H1 (cell line): ENCODE results near the gene STK32C. TPM values are rescaled to one million over a fixed set of nuclear protein-coding genes. Genes with fewer than 3 reads are reported as not detected.

Experiments
- CTCF ChIA-PET: fragments of 300-600 bp; sonication (Branson Sonifier 250); formaldehyde crosslinking; loops from one replicate; lab custom pipeline; 2021; ENCODE audit not compliant: partially characterized antibody; lab: Charles Lee
- POLR2A ChIA-PET: fragments of 300-600 bp; sonication (Branson Sonifier 250); formaldehyde crosslinking; loops from one replicate; lab custom pipeline; 2021; ENCODE audit warnings: inconsistent platforms; ENCODE audit not compliant: partially characterized antibody; lab: Charles Lee
- DNase-seq, 2 experiments: peaks; one replicate each; pipeline versions ENCODE4 v3.0.0 to v3.0.0-alpha.2; 2010 to 2022; ENCODE audit warnings: low spot score in 2 of 2, low read depth in 1 of 2, mixed read lengths in 1 of 2
- FAIRE-seq: peaks from 2 replicates; lab custom pipeline; 2011; peaks lifted over from hg19 to GRCh38; lab: Jason Lieb, UNC
- H2AFZ ChIP-seq: 2 replicates; pipeline ENCODE4 v1.8.1; 2012; ENCODE audit warnings: low read length, inconsistent platforms
- H2AK5ac ChIP-seq: 2 replicates; pipeline ENCODE4 v1.6.1; 2013; ENCODE audit warnings: low read depth, low read length
- H2BK120ac ChIP-seq: replicated peaks from 2 replicates; pipeline ENCODE3; 2013; ENCODE audit warnings: low read depth, low read length, inconsistent platforms
- H2BK12ac ChIP-seq: 2 replicates; pipeline ENCODE4 v1.6.1; 2013; ENCODE audit warnings: low read depth, low read length
- H2BK15ac ChIP-seq: 2 replicates; pipeline ENCODE4 v1.6.1; 2013; ENCODE audit warnings: low read length
- H2BK20ac ChIP-seq: 2 replicates; pipeline ENCODE4 v1.6.1; 2013; ENCODE audit warnings: low read length
- H2BK5ac ChIP-seq: 2 replicates; pipeline ENCODE4 v1.6.1; 2013; ENCODE audit warnings: low read depth, low read length
- H3K14ac ChIP-seq: 2 replicates; pipeline ENCODE4 v1.6.1; 2013; ENCODE audit warnings: inconsistent platforms; ENCODE audit not compliant: insufficient read length
- H3K18ac ChIP-seq: 2 replicates; pipeline ENCODE4 v1.6.1; 2013; ENCODE audit warnings: low read length; ENCODE audit errors: extremely low read depth
- H3K23ac ChIP-seq: 2 replicates; pipeline ENCODE4 v1.6.1; 2013; ENCODE audit warnings: inconsistent platforms; ENCODE audit not compliant: insufficient read length
- H3K23me2 ChIP-seq: 2 replicates; pipeline ENCODE4 v1.6.1; 2013; ENCODE audit warnings: low read depth, low read length
- H3K27ac ChIP-seq: 2 replicates; pipeline ENCODE4 v1.6.1; 2011; ENCODE audit warnings: low read depth, low read length, inconsistent platforms
- H3K27me3 ChIP-seq, 4 experiments: replicated peaks in 1 of 4; 1 replicate in 1 of 4; 2 replicates in 3 of 4; pipeline versions ENCODE4 v1.6.1 to v1.8.1; 2011 to 2013; ENCODE audit warnings: low read length in 3 of 4, mild to moderate bottlenecking in 3 of 4, inconsistent platforms in 2 of 4, mixed read lengths in 2 of 4, moderate library complexity in 1 of 4; ENCODE audit not compliant: control insufficient read depth in 3 of 4, insufficient read depth in 3 of 4; ENCODE audit errors: extremely low read depth in 1 of 4
- H3K36me3 ChIP-seq, 4 experiments: 2 replicates each; pipeline versions ENCODE4 v1.6.1 to v1.8.1; 2011 to 2013; ENCODE audit warnings: mild to moderate bottlenecking in 4 of 4, low read length in 3 of 4, moderate library complexity in 2 of 4, control low read depth in 1 of 4, inconsistent platforms in 1 of 4; ENCODE audit not compliant: insufficient read depth in 4 of 4, control insufficient read depth in 2 of 4
- H3K4ac ChIP-seq: replicated peaks from 2 replicates; pipeline ENCODE3; 2013; ENCODE audit warnings: low read length, low read depth, mixed read lengths, inconsistent platforms; ENCODE audit not compliant: insufficient read length
- H3K4me1 ChIP-seq, 4 experiments: replicated peaks in 1 of 4; 1 replicate in 1 of 4; 2 replicates in 3 of 4; pipeline versions ENCODE4 v1.6.1 to v1.8.1; 2011 to 2013; ENCODE audit warnings: low read length in 3 of 4, inconsistent platforms in 2 of 4, mixed read lengths in 1 of 4; ENCODE audit not compliant: insufficient read depth in 4 of 4, control insufficient read depth in 3 of 4
- H3K4me2 ChIP-seq, 2 experiments: 2 replicates each; pipeline versions ENCODE4 v1.6.1 to v1.8.1; 2011 to 2013; ENCODE audit warnings: low read depth in 2 of 2, low read length in 2 of 2, control low read depth in 1 of 2, inconsistent platforms in 1 of 2, mild to moderate bottlenecking in 1 of 2; ENCODE audit not compliant: insufficient read depth in 1 of 2
- H3K4me3 ChIP-seq, 4 experiments: fragments of 200-600, 300-600 bp in 1 of 4; sonication (generic), shearing (Covaris generic), sonication (Bioruptor Twin) in 1 of 4; 2 replicates each; pipeline versions ENCODE4 v1.5.1 to v1.8.1; 2011 to 2016; ENCODE audit warnings: low read length in 4 of 4, low read depth in 3 of 4, control low read depth in 2 of 4, inconsistent platforms in 2 of 4, mild to moderate bottlenecking in 2 of 4, mixed read lengths in 1 of 4, moderate library complexity in 1 of 4; ENCODE audit not compliant: insufficient read depth in 2 of 4; ENCODE audit errors: extremely low read depth in 1 of 4
- H3K56ac ChIP-seq: replicated peaks from 2 replicates; pipeline ENCODE3; 2013; ENCODE audit warnings: low read depth, mild to moderate bottlenecking, mixed read lengths, low read length, inconsistent platforms; ENCODE audit not compliant: insufficient read length
- H3K79me1 ChIP-seq: 2 replicates; pipeline ENCODE4 v1.6.1; 2013; ENCODE audit warnings: low read depth, low read length, control low read depth
- H3K79me2 ChIP-seq, 2 experiments: 2 replicates each; pipeline versions ENCODE4 v1.6.1 to v1.8.1; 2012 to 2013; ENCODE audit warnings: low read length in 2 of 2, mild to moderate bottlenecking in 2 of 2, inconsistent platforms in 1 of 2; ENCODE audit not compliant: insufficient read depth in 2 of 2, control insufficient read depth in 1 of 2
- H3K9ac ChIP-seq, 4 experiments: replicated peaks in 1 of 4; 1 replicate in 1 of 4; 2 replicates in 3 of 4; pipeline versions ENCODE4 v1.6.1 to v1.8.1; 2011 to 2013; ENCODE audit warnings: low read depth in 3 of 4, low read length in 3 of 4, control low read depth in 2 of 4, mild to moderate bottlenecking in 2 of 4, moderate library complexity in 2 of 4, inconsistent platforms in 1 of 4; ENCODE audit errors: extremely low read depth in 1 of 4
- H3K9me3 ChIP-seq, 2 experiments: 2 replicates each; pipeline versions ENCODE4 v1.6.1 to v1.8.1; 2012 to 2013; ENCODE audit warnings: mild to moderate bottlenecking in 2 of 2, moderate library complexity in 2 of 2, control low read depth in 1 of 2, inconsistent platforms in 1 of 2, low read depth in 1 of 2, low read length in 1 of 2, mixed read lengths in 1 of 2; ENCODE audit not compliant: insufficient read depth in 2 of 2
- H4K20me1 ChIP-seq, 2 experiments: replicated peaks in 1 of 2; 2 replicates each; pipeline versions ENCODE3 to v1.8.1; 2011 to 2013; ENCODE audit warnings: inconsistent platforms in 2 of 2, low read length in 2 of 2, mild to moderate bottlenecking in 1 of 2; ENCODE audit not compliant: insufficient read depth in 2 of 2, control insufficient read depth in 1 of 2
- H4K5ac ChIP-seq: 2 replicates; pipeline ENCODE4 v1.6.1; 2013; ENCODE audit warnings: low read length, low read depth, mixed read lengths, inconsistent platforms; ENCODE audit not compliant: insufficient read length
- H4K8ac ChIP-seq: 2 replicates; pipeline ENCODE4 v1.8.0; 2013; ENCODE audit warnings: mild to moderate bottlenecking, moderate library complexity, low read length, inconsistent platforms; ENCODE audit not compliant: insufficient read depth; ENCODE audit errors: extremely low read depth
- H4K91ac ChIP-seq: replicated peaks from 2 replicates; pipeline ENCODE3; 2013; ENCODE audit warnings: low read length, mixed read lengths, inconsistent platforms; ENCODE audit not compliant: insufficient read length
- BRCA1 ChIP-seq: IDR thresholded peaks from 2 replicates; pipeline ENCODE4 v1.6.1; 2012; ENCODE audit warnings: low read depth, low read length, improper control_type of control experiment
- CBX5 ChIP-seq: fragments of 300-800, 300-1000 bp; sonication (generic); IDR thresholded peaks from 2 replicates; pipeline ENCODE4 v1.7.1; 2016; ENCODE audit warnings: antibody characterized with exemption, low read length, low read depth
- CBX8 ChIP-seq: fragments of 300-800, 300-1000 bp; sonication (generic); IDR thresholded peaks from 2 replicates; pipeline ENCODE4 v1.7.1; 2016; ENCODE audit warnings: low read depth, low read length, borderline replicate concordance
- CEBPB ChIP-seq: IDR thresholded peaks from 2 replicates; pipeline ENCODE4 v1.6.1; 2012; ENCODE audit warnings: low read depth, low read length
- CHD2 ChIP-seq: IDR thresholded peaks from 2 replicates; pipeline ENCODE4 v1.6.1; 2012; ENCODE audit warnings: low read length, improper control_type of control experiment
- EP300 ChIP-seq, 2 experiments: IDR thresholded peaks; 1 replicate in 1 of 2; 2 replicates in 1 of 2; pipeline ENCODE4 v1.6.1; 2011 to 2012; ENCODE audit warnings: low read depth in 2 of 2, low read length in 2 of 2, mild to moderate bottlenecking in 2 of 2, borderline replicate concordance in 1 of 2, inconsistent platforms in 1 of 2, moderate library complexity in 1 of 2
- GABPA ChIP-seq: IDR thresholded peaks from 2 replicates; pipeline ENCODE4 v1.6.1; 2011; ENCODE audit warnings: mild to moderate bottlenecking, low read length, moderate library complexity, borderline replicate concordance; ENCODE audit not compliant: insufficient read depth
- GTF2F1 ChIP-seq: IDR thresholded peaks from 2 replicates; pipeline ENCODE4 v1.6.1; 2012; ENCODE audit warnings: low read depth, low read length, improper control_type of control experiment, borderline replicate concordance
- HDAC6 ChIP-seq: IDR thresholded peaks from one replicate; pipeline ENCODE4 v1.7.1; 2012; ENCODE audit warnings: low read depth, mild to moderate bottlenecking, inconsistent platforms, low read length, moderate library complexity
- KDM1A ChIP-seq: fragments of 200-600, 300-600 bp; sonication (generic); IDR thresholded peaks from 2 replicates; pipeline ENCODE4 v1.7.1; 2016; ENCODE audit warnings: mild to moderate bottlenecking, low read length, borderline replicate concordance
- RBBP5 ChIP-seq: IDR thresholded peaks from 2 replicates; pipeline ENCODE4 v1.7.1; 2012; ENCODE audit warnings: low read depth, mild to moderate bottlenecking, inconsistent platforms, low read length, moderate library complexity, borderline replicate concordance
- RNF2 ChIP-seq: fragments of 200-900, 300-1000 bp; sonication (generic); IDR thresholded peaks from 2 replicates; pipeline ENCODE4 v1.7.1; 2016; ENCODE audit warnings: borderline replicate concordance, low read depth, mild to moderate bottlenecking, antibody characterized with exemption, low read length; ENCODE audit not compliant: poor library complexity, severe bottlenecking; ENCODE audit errors: missing control alignments
- SIX5 ChIP-seq: IDR thresholded peaks from 2 replicates; pipeline ENCODE4 v1.6.1; 2011; ENCODE audit warnings: mild to moderate bottlenecking, low read depth, low read length
- TCF12 ChIP-seq: IDR thresholded peaks from 2 replicates; pipeline ENCODE4 v1.6.1; 2011; ENCODE audit warnings: low read depth, mild to moderate bottlenecking, low read length
- WGBS, 2 experiments: shearing (Covaris generic) in 1 of 2; methylation state at CpG; one replicate each; pipeline versions ENCODE4 v1.1.6 to v1.1.7; 2013 to 2015; ENCODE audit warnings: low lambda C conversion rate in 2 of 2, mixed read lengths in 2 of 2, inconsistent platforms in 1 of 2, low coverage in 1 of 2, missing lambda C conversion rate in 1 of 2; ENCODE audit not compliant: insufficient replicate concordance in 2 of 2, insufficient coverage in 1 of 2, insufficient read length in 1 of 2; ENCODE audit errors: extremely low coverage in 1 of 2, missing lambda C conversion rate in 1 of 2; 5-methylcytosine and 5-hydroxymethylcytosine counted together
- polyA plus RNA-seq, 7 experiments: library from polyadenylated mRNA; depleted of rRNA in 3 of 7; stranded (reverse) in 5 of 7; unstranded in 2 of 7; fragments of >200 nt in 5 of 7; fragments of 200-250 nt in 2 of 7; gene quantifications; 1 replicate in 5 of 7; 2 replicates in 1 of 7; 4 replicates in 1 of 7; pipeline versions ENCODE4 v1.2.1 to v1.2.3, GENCODE V29; 2011 to 2013; ENCODE audit warnings: missing spikeins in 2 of 7, mixed read lengths in 2 of 7
- total RNA-seq: library from RNA; stranded (reverse); fragmentation: NEBNext Ultra II Directional; extraction: Animal tissue kit (Norgen Biotek cat#: 25700); gene quantifications from 2 replicates; pipeline ENCODE4 v1.2.1, GENCODE V29; 2021

Gene STK32C
- total and polyA plus RNA-seq, 2 of the 8 experiments (the other 6 are each of a cell fraction or from before 2014, with no cell fraction given): 10.6 to 15.6 TPM

DNA sequence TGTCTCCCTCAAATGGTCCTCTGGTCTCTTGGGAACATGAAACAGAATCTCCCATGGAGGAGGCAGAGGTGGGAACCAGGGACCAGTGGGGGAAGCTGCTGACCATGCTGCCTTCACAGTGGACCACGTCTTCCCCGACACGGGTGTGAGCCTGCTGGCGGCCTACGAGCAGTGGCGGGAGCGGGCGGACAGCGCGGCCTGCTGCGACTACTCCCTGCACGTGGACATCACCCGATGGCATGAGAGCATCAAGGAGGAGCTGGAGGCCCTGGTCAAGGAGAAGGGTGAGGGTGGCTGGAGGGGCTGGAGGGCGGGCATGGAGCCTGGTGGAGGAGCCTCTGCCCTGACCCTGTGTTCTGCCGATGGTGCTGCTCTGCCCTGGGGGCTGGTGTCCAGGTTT lies 113.0 kb downstream of the STK32C start:
- no peak for TF ChIP-seq KDM1A
- no peak for TF ChIP-seq HDAC6
- no peak for TF ChIP-seq SIX5
- TF ChIP-seq RBBP5: no peak
- no peak for TF ChIP-seq CBX5
- TF ChIP-seq EP300 (IDR thresholded peaks at IDR 0.05; ENCODE audit: borderline replicate concordance in 1 of 2, low read depth in 2 of 2, low read length in 2 of 2): no peak
- no peak for TF ChIP-seq GABPA
- TF ChIP-seq BRCA1: no peak
- no peak for TF ChIP-seq CBX8
- no peak for TF ChIP-seq TCF12
- no peak for TF ChIP-seq GTF2F1
- no peak for TF ChIP-seq RNF2
- no peak for TF ChIP-seq CEBPB
- TF ChIP-seq CHD2: no peak
- ChIA-PET CTCF (interaction anchor here (3.9 kb wide), 1 partner anchor 166 kb away, joined by 12 read pairs; no protein-coding TSS in a partner anchor), POLR2A (no interaction called here)
- no peak overlapping the region for H3K4me2 ChIP-seq
- no peak overlapping the region for H4K8ac ChIP-seq
- no peaks in the 10 kb centered on the region for H3K79me2 ChIP-seq
- no peak overlapping the region for H2BK15ac ChIP-seq
- no peak overlapping the region for H2AFZ ChIP-seq
- DNase-seq (no peak), FAIRE-seq (no peak)
- H4K5ac ChIP-seq: no peak overlapping the region
- H3K56ac ChIP-seq: no peak overlapping the region
- no peak overlapping the region for H3K4me3 ChIP-seq
- no peak overlapping the region for H2BK12ac ChIP-seq
- no peak overlapping the region for H4K91ac ChIP-seq
- no peak overlapping the region for H2AK5ac ChIP-seq
- H2BK120ac ChIP-seq: no peak overlapping the region
- H4K20me1 ChIP-seq: peaks cover 0 to 12% of the 10 kb centered on the region in 2 experiments
- no peak overlapping the region for H3K27ac ChIP-seq
- 92% methylated on average over 15 of the region's 15 CpGs; no CpG with 5 or more reads in 1 of the 2 experiments for WGBS, 2 experiments
- no peaks in the 10 kb centered on the region; a peak in 2 of 8 replicates for H3K36me3 ChIP-seq
- no peak overlapping the region for H3K4ac ChIP-seq
- no peaks in the 10 kb centered on the region for H3K9me3 ChIP-seq
- no peaks in the 10 kb centered on the region for H3K23me2 ChIP-seq
- H3K23ac ChIP-seq: no peak overlapping the region
- H3K79me1 ChIP-seq: no peaks in the 10 kb centered on the region
- no peak overlapping the region; the same call in 1 of the 2 replicates for H2BK20ac ChIP-seq
- H3K27me3 ChIP-seq: no peaks in the 10 kb centered on the region
- no peaks in the 10 kb centered on the region for H3K4me1 ChIP-seq
- H2BK5ac ChIP-seq: no peak overlapping the region
- no peak overlapping the region for H3K9ac ChIP-seq
- H3K14ac ChIP-seq: no peak overlapping the region
- no peak overlapping the region for H3K18ac ChIP-seq
